H7 (cell line): ENCODE results near the gene PPP1R37. TPM values are rescaled to one million over a fixed set of nuclear protein-coding genes. Genes with fewer than 3 reads are reported as not detected.

Experiments used
- DNase-seq: peaks from one replicate; pipeline ENCODE4 v3.0.0; 2012
- H3K27me3 ChIP-seq: 2 replicates; pipeline ENCODE4 v1.6.0; 2011; ENCODE audit warnings: mild to moderate bottlenecking, low read length; ENCODE audit not compliant: control insufficient read depth, insufficient read depth
- H3K36me3 ChIP-seq: replicated peaks from 2 replicates; pipeline ENCODE4 v1.5.1; 2011; ENCODE audit warnings: low read length; ENCODE audit not compliant: control insufficient read depth, insufficient read depth
- H3K4me3 ChIP-seq: 2 replicates; pipeline ENCODE4 v1.5.1; 2011; ENCODE audit warnings: low read depth, mild to moderate bottlenecking, control low read depth, low read length, moderate library complexity; ENCODE audit not compliant: insufficient read depth
- total RNA-seq: library from RNA; depleted of rRNA; stranded (reverse); fragments of >200 nt; shearing (Covaris generic); gene quantifications from 2 replicates; pipeline ENCODE4 v1.2.3, GENCODE V29; 2014

PPP1R37 gene
- total RNA-seq, 1 experiment from 2014 or later: 32.9 TPM

DNA sequence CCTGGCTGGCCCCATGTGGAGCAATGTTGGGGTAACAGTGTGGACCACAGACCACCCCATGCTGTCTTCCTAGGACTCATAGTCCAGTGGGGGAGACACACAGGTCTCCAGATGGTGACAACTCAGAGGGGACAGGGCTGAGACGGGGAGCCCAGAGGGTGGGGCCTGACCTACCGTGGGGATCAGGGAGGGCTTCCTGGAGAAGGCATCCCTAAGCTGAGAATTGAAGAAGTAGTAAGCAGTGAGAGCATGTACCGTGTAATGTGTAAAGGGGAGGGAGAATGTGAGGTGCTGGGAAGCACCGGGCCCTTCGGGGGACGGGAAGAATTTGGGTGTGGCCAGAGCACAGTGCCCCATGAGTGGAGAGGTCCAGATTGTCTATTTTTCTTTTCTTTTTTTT, 31.0 kb downstream of the PPP1R37 start:
- DNase-seq: no peak
- no peak overlapping the region for H3K4me3 ChIP-seq
- H3K27me3 ChIP-seq: no peaks in the 10 kb centered on the region
- H3K36me3 ChIP-seq: no peaks in the 10 kb centered on the region; the same call in none of the 2 replicates

GRCh38 chr19:45125360-45125759, 32.4 kb downstream of the PPP1R37 start:
- Histone ChIP-seq H3K36me3 (no peaks in the 10 kb centered on the region; the same call in none of the 2 replicates), H3K4me3 (no peak overlapping the region), H3K27me3 (no peaks in the 10 kb centered on the region)
- no peak for DNase-seq

DNA sequence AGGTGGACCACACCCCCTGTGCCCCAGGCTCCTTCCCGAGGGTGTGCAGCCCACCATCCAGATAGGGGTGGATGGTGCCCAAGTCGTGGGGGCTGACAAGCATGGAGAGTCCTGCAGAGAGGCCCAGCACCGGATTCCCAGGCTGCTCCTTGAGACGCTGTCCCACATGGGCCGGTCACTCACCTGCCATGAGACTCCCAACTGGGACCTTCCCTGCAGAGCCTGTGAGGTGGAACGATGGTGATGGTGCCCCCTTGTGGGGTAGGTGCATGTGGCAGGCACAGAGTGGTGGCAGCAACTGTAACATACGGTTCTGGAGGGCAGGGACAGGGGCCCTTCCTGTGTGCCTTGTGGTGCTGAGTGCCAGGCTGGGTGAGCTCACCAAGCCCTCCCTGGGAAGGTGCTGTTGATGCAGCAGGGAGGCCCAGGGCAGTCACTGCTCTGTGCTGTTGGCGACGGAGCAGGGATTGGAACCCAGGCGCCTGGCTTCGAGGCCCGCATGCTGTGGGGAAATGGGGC, 33.1 kb downstream of the PPP1R37 start:
- Histone ChIP-seq H3K4me3 (no peak overlapping the region), H3K36me3 (no peaks in the 10 kb centered on the region; the same call in none of the 2 replicates), H3K27me3 (no peaks in the 10 kb centered on the region)
- peak; percentile 91 for DNase-seq

DNA sequence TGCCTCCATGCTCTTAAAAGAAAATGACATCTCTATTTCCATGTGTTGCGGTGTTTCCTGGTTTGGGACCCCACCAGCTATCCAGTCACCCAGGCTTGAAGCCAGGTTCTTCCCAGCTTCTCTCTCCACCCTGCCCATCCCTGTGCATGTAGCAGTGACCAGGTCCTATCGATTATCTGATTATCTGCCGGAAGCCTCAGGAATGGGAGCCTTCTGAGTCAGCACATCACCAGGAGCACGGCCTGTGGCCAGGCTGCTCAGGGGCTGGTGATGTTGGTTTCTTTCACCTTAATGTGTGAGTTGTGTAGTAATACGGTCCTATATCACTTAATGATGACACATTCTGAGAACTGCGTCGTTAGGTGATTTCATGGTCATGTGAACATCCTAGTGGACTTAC, 33.7 kb downstream of the PPP1R37 start:
- DNase-seq: no peak
- no peaks in the 10 kb centered on the region; the same call in none of the 2 replicates for H3K36me3 ChIP-seq
- no peaks in the 10 kb centered on the region for H3K27me3 ChIP-seq
- H3K4me3 ChIP-seq: no peak overlapping the region

GRCh38 chr19:45128146-45128545, 35.2 kb downstream of the PPP1R37 start:
- H3K36me3 ChIP-seq: no peaks in the 10 kb centered on the region; the same call in none of the 2 replicates
- H3K27me3 ChIP-seq: no peaks in the 10 kb centered on the region
- H3K4me3 ChIP-seq: no peak overlapping the region
- no peak for DNase-seq

GRCh38 chr19:45128806-45129205, 35.8 kb downstream of the PPP1R37 start:
- no peaks in the 10 kb centered on the region for H3K27me3 ChIP-seq
- no peak overlapping the region for H3K4me3 ChIP-seq
- no peak for DNase-seq
- H3K36me3 ChIP-seq: no peaks in the 10 kb centered on the region; the same call in 1 of the 2 replicates

DNA sequence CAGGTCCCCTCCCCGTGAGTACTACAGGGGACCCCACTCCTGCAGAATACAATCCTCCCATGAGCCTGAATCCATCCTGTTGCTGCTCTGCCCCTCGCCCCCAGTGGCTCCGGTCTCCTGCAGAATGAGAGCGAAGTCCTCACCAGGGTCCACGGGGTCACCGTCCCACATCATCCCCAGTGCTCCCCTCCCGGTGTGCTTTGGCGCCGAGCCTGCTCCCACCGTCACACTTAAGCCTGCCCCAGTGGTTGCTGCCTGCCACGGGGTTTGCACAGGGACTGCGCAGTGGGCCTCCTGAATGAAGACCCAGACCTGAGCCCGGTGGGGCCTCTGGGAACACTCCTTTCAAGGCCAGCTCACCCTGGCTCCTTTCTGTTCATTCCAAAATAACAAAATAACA, 37.3 kb downstream of the PPP1R37 start:
- Histone ChIP-seq H3K27me3 (no peaks in the 10 kb centered on the region), H3K4me3 (no peak overlapping the region), H3K36me3 (no peaks in the 10 kb centered on the region; the same call in 1 of the 2 replicates)
- DNase-seq: peak; percentile 41

GRCh38 chr19:45130888-45131615, 38.1 kb downstream of the PPP1R37 start:
- Histone ChIP-seq H3K27me3 (no peaks in the 10 kb centered on the region), H3K4me3 (no peak overlapping the region), H3K36me3 (no peaks in the 10 kb centered on the region; the same call in 1 of the 2 replicates)
- peak; percentile 72 for DNase-seq

- no peak overlapping the region for H3K4me3 ChIP-seq
- DNase-seq: no peak
- no peaks in the 10 kb centered on the region; the same call in 1 of the 2 replicates for H3K36me3 ChIP-seq
- no peaks in the 10 kb centered on the region for H3K27me3 ChIP-seq
Measured at GRCh38 chr19:45133661-45134060, 40.7 kb downstream of the PPP1R37 start.

DNA sequence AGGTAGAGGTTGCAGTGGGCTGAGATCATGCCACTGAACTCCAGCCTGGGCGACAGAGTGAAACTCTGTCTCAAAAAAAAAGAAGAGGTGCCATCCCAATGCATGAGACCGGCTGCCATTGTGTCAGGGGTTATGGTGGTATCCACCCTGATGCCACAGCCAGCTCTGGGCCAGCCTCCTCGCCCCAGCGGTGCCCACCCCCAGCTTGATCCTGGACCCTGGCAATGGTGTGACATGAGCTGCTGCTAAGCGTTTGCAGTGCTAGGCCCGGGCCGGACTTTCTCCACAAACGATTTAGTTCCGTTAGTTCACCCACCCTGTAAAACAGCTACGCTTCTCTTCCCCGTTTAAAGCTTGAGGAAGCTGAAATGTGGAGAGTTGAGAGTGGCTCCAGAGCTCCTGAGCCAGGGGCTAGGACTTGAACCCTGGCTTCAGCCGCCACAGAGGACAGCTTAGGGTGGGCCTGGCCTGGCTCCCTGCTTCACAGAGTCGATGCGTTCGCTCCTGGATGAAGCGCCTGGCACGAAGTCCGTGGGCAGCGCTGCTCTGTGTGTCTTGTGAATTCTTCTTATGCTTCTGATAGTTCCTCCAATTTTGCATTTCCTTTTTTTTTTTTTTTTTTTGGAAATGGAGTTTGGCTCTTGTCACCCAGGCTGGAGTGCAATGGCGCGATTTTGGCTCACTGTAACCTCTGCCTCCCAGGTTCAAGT, 42.4 kb downstream of the PPP1R37 start:
- Histone ChIP-seq H3K4me3 (no peak overlapping the region), H3K27me3 (no peaks in the 10 kb centered on the region), H3K36me3 (no peaks in the 10 kb centered on the region; the same call in 1 of the 2 replicates)
- peak; percentile 39 for DNase-seq

DNA sequence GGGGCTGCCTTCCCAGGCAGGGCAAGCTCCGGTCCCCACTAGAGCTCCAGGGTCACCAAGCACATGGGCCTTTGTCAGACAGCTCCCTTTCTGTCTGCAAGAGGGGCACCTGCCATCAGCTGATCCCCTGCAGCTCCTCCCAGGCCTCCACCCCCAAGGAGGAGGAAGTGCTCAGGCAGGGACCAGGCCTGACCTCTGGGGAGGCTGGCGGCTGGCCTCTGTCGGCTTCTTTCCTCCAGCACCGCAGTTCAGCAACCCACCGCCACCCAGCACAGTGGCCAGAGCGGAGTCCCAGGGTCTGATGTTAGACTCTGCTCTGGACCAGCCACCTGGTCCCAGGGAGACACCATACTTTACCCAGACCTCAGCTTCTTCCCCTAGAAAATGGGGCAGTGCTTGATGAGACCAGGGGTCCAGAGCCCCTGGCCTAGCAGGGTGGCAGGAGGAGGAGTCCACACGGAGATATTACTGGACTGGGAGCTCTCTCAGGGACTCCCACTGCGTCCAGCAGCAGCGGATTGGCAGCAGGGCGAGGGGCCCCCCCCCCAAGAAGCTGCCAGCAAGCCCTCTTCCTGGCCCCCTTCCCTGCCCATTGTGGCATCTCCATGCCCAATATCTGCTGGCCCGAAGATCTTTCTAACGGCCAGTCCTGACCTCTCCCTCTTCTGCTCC, 43.7 kb downstream of the PPP1R37 start:
- no peak overlapping the region for H3K4me3 ChIP-seq
- H3K27me3 ChIP-seq: no peaks in the 10 kb centered on the region
- H3K36me3 ChIP-seq: no peaks in the 10 kb centered on the region; the same call in none of the 2 replicates
- peak; percentile 84 for DNase-seq

GRCh38 chr19:45137179-45137761, 44.3 kb downstream of the PPP1R37 start:
- no peaks in the 10 kb centered on the region for H3K27me3 ChIP-seq
- H3K4me3 ChIP-seq: no peak overlapping the region
- DNase-seq: peak; percentile 59
- H3K36me3 ChIP-seq: no peaks in the 10 kb centered on the region; the same call in none of the 2 replicates

DNA sequence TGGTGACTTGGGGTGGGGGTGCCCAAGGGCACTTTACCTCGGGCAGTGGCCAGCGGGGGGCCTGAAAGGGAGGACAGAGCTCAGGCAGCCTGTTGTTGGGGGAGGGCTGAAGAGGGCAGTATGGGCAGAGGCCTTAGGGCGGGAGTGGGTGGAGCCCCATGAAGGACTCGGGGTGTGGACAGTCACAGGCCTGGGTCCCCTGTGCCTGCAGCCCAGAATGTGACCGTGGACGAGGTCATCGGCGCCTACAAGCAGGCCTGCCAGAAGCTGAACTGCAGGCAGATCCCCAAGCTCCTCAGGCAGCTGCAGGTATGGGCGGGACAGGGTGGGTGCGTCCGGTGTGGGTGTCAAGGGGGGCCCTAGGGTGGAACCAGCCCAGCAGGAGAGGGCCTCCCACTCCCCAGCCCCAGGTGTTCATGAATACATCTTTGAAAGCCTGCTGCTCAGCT, 45.3 kb downstream of the PPP1R37 start:
- Histone ChIP-seq H3K4me3 (no peak overlapping the region), H3K36me3 (no peaks in the 10 kb centered on the region; the same call in none of the 2 replicates), H3K27me3 (no peaks in the 10 kb centered on the region)
- peak; percentile 78 for DNase-seq
